Keratinocyte (primary cell): ENCODE results near the gene E4F1.

Experiments used
- CTCF ChIP-seq, 3 experiments: IDR thresholded peaks in 1 of 3; conservative IDR thresholded peaks in 1 of 3; optimal IDR thresholded peaks in 1 of 3; 2 replicates in 2 of 3; 3 replicates in 1 of 3; pipeline versions ENCODE3 to v1.5.1; 2011; ENCODE audit warnings: low read length in 3 of 3, mild to moderate bottlenecking in 3 of 3, moderate library complexity in 2 of 3, control low read depth in 1 of 3, inconsistent platforms in 1 of 3; ENCODE audit not compliant: insufficient read depth in 2 of 3; ENCODE audit errors: extremely low read depth in 1 of 3
- EZH2 ChIP-seq: IDR thresholded peaks from one replicate; pipeline ENCODE4 v1.6.1; 2012; ENCODE audit warnings: inconsistent platforms, mild to moderate bottlenecking, low read length, moderate library complexity

- TF ChIP-seq EZH2: no peak
- TF ChIP-seq CTCF (optimal IDR thresholded peaks at IDR 0.05 in 1 of 3, IDR thresholded peaks at IDR 0.05 in 1 of 3, conservative IDR thresholded peaks at IDR 0.05 in 1 of 3; ENCODE audit: extremely low read depth in 1 of 3, insufficient read depth in 2 of 3, low read length in 3 of 3): no peak
Measured at GRCh38 chr16:2187212-2187611, 36.2 kb upstream of the E4F1 start.
